Ectodermal cell (in vitro differentiated cells): ENCODE measurements around the gene TBX22. TPM values are rescaled to one million over a fixed set of nuclear protein-coding genes. Genes with fewer than 3 reads are reported as not detected.
A peak's percentile ranks its signal among the peaks of the same experiment; 100 is the strongest.
"Not testable (repeated sequence)": the region's sequence is repeated elsewhere in the genome, so short reads cannot be mapped to it uniquely, and the experiment has no call there.

Experiments
- H3K27ac ChIP-seq: 2 replicates; pipeline ENCODE4 v1.7.0; 2013; ENCODE audit warnings: mild to moderate bottlenecking, low read depth, low read length; ENCODE audit not compliant: insufficient read depth, poor library complexity, severe bottlenecking
- H3K27me3 ChIP-seq: 2 replicates; pipeline ENCODE4 v1.7.0; 2013; ENCODE audit warnings: mild to moderate bottlenecking, low read length; ENCODE audit not compliant: insufficient read depth, control insufficient read depth, poor library complexity, severe bottlenecking
- H3K36me3 ChIP-seq: one replicate; pipeline ENCODE4 v1.7.0; 2013; ENCODE audit warnings: low read length; ENCODE audit not compliant: control insufficient read depth, insufficient read depth
- H3K4me1 ChIP-seq: one replicate; pipeline ENCODE4 v1.7.0; 2013; ENCODE audit warnings: low read length; ENCODE audit not compliant: control insufficient read depth, insufficient read depth
- H3K4me3 ChIP-seq: 2 replicates; pipeline ENCODE4 v1.7.0; 2013; ENCODE audit warnings: low read depth, low read length, control low read depth; ENCODE audit not compliant: insufficient read depth
- H3K9me3 ChIP-seq: 2 replicates; pipeline ENCODE4 v1.7.0; 2013; ENCODE audit warnings: mild to moderate bottlenecking, low read length, moderate library complexity; ENCODE audit not compliant: control insufficient read depth
- WGBS, 2 experiments: methylation state at CpG; one replicate each; pipeline ENCODE4 v1.1.7; 2013; ENCODE audit warnings: missing lambda C conversion rate in 2 of 2; 5-methylcytosine and 5-hydroxymethylcytosine counted together
- polyA plus RNA-seq, 4 experiments: library from polyadenylated mRNA; stranded (reverse); fragments of 50-300 nt; gene quantifications; one replicate each; pipeline ENCODE4 v1.2.3, GENCODE V29; 2013

Gene TBX22, protein sequence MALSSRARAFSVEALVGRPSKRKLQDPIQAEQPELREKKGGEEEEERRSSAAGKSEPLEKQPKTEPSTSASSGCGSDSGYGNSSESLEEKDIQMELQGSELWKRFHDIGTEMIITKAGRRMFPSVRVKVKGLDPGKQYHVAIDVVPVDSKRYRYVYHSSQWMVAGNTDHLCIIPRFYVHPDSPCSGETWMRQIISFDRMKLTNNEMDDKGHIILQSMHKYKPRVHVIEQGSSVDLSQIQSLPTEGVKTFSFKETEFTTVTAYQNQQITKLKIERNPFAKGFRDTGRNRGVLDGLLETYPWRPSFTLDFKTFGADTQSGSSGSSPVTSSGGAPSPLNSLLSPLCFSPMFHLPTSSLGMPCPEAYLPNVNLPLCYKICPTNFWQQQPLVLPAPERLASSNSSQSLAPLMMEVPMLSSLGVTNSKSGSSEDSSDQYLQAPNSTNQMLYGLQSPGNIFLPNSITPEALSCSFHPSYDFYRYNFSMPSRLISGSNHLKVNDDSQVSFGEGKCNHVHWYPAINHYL
- polyA plus RNA-seq (2013, experiment 1 of 4), result 1.0 TPM
- 0.48 TPM for polyA plus RNA-seq (2013, experiment 2 of 4)
- 0.59 TPM for polyA plus RNA-seq (2013, experiment 3 of 4)
- polyA plus RNA-seq (2013, experiment 4 of 4), result 0.77 TPM

DNA sequence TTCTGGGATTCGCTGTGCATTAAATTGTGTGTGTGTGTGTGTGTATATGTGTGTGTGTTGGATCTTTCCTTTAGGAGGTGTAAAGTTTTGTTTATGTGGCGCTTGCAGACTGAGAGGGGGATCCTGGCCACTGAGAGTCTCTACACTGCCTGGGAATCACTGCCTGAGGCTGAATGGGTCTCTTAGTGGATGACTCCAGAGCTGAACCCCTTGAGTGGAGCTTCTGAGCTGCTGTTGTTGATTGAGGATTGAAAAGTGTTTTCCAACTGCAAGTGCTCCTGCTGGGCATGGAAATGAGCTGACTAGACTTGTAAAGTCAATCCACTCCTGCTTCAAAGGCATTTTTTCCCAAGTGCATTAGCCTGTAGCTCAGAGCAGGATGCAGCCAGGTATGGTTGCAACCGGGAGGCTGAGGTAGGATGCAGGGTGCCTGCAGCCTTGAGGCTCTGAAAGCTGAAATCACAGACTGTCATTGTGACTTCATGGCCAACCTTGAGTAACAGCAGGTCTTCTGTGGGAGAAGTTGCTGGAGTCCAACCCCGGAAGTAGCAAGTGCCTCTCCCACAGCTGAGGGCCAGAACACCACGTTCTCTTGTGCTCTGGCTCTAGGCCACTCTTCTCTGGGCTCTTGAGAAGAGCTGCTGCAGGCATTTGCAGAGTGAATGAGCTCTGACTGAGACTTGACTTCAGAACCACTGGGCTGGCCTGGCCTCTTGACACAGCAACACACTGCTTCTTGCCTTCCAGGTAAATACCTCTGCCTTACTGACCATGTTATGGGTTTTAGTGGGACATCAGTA lies at the start of gene TBX22:
TBX22 (plus strand) TSS at position 613 of the 800 bp plus-strand sequence. CDS start 7,517 bp downstream, outside the sequence.
- Histone ChIP-seq H3K4me1 (no peaks in the 10 kb centered on the region), H3K27ac (no peak within 1 kb of the TSS), H3K36me3 (no peaks in the 10 kb centered on the region), H3K9me3 (no peaks in the 10 kb centered on the region), H3K27me3 (no peaks in the 10 kb centered on the region), H3K4me3 (no peak within 1 kb of the TSS)
- WGBS, 2 experiments, result 69 to 77% methylated on average over 5 of the region's 5 CpGs

DNA sequence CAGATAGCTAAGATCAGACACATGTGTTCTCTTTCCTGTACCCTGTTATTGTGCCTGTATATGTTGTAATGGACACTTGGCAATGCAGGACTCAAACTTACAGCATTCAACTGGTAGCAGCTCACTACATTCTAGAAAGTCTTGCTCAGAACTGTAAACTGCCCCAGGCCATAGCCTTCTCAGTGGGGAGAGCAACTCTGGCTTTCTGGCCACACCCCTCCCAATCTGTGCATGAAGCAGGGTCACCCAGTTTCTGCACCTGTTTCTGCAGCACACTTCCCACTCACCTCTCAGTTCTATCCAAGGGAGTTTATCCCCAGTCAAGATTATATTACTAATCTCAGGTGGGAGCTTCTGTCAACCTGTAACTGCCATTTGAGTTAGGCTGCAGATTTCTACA lies 38.9 kb upstream of the TBX22 start:
- no peaks in the 10 kb centered on the region for H3K4me1 ChIP-seq
- no peaks in the 10 kb centered on the region for H3K27me3 ChIP-seq

DNA sequence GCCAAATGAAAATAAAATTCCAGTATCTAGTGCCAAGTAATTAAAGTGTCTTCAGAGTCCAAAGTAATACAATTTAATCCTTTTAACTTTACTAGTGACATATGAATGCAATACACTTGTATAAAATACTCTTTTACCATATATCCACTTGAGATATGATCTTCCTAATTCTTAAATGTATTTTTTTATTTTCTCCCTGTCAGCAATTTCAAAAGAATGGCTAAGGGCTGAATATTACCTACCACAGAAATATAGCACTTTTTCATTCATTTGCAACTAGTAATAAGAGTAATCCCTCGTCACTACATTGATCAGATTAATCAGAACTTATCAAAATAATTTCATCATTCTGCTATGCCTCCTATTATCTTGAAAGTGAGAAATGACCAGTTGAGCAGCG lies 10.1 kb upstream of the TBX22 start:
- H3K4me1 ChIP-seq, result no peaks in the 10 kb centered on the region
- no peak overlapping the region for H3K27ac ChIP-seq
- no peaks in the 10 kb centered on the region for H3K36me3 ChIP-seq
- no peak overlapping the region for H3K4me3 ChIP-seq
- H3K27me3 ChIP-seq, result no peaks in the 10 kb centered on the region
- WGBS, 2 experiments, result 93% methylated on average over 2 of the region's 2 CpGs; no CpG with 5 or more reads in 1 of the 2 experiments
- H3K9me3 ChIP-seq, result no peaks in the 10 kb centered on the region

More for the DNA sequence above, 38.9 kb upstream of the TBX22 start:
- Histone ChIP-seq H3K36me3 (no peaks in the 10 kb centered on the region), H3K4me3 (no peak overlapping the region), H3K9me3 (no peaks in the 10 kb centered on the region), H3K27ac (no peak overlapping the region)

DNA sequence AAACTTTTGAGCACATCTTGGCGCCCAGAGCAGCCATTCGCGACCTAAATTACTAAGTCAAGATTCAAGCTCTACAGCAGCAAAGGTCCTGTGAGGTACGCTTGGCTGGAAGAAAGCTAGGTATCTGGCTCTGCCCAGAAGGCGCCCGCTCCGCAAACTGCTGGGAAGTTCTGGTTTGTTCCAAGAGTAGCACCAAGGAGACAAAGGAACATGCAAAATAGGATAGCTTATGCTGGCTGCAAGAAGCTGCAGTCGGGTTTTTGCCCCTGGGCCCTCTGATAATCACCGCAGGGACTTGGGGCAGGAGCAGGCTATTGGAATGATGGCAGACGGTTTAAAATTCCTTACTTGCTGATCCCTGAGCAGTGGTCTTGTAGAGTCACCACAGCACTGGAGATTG lies 3.0 kb upstream of the TBX22 start:
- Histone ChIP-seq H3K4me1 (no peaks in the 10 kb centered on the region), H3K27ac (no peak overlapping the region), H3K27me3 (no peaks in the 10 kb centered on the region), H3K9me3 (no peaks in the 10 kb centered on the region), H3K4me3 (no peak overlapping the region), H3K36me3 (no peaks in the 10 kb centered on the region)
- 93 to 94% methylated on average over 10 of the region's 10 CpGs for WGBS, 2 experiments

DNA sequence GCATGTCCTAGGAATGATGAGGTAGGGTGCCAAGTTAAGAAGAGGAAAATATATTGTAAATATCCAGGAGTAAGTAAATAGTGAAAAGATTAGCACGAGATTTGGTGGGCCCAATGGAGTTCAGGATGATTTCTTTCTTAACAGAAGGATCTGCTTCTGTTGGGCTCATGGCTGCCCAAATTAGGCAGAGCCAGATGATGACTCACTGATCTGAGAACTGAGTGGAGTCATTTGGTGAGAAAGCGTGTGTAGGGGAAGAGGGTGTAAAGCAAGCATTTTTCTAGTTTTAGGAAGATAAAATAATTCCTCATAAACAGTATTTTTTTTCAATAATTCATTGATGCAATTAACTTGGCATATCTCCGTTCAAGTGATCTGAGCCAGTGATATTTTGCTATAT lies 1.6 kb downstream of the TBX22 start:
- WGBS, 2 experiments, result 85 to 89% methylated on average over 1 of the region's 3 CpGs
- no peak overlapping the region for H3K4me3 ChIP-seq

DNA sequence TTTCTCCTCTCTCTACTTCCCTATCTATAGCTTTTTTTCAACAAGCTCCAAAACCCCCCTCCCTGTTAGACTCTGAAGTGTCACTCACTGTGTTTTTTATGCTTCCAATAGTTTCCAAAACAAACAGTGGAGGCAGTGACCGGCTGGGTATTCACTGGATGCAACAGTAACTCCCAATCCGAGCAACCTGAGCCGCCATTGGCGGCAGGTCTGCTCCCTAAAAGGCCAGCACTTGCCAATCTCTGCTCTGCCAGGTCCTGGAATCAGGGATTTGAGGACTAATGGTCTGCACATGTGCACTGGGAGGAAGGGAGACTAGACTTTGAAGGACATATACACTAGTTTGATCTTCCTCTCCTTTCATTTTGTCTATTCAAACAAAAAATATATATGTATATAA lies 7.1 kb downstream of the TBX22 start:
- H3K36me3 ChIP-seq, result no peaks in the 10 kb centered on the region
- 6 to 7% methylated on average over 4 of the region's 4 CpGs for WGBS, 2 experiments
- H3K4me1 ChIP-seq, result no peaks in the 10 kb centered on the region
- H3K27ac ChIP-seq, result no peak overlapping the region
- no peaks in the 10 kb centered on the region for H3K27me3 ChIP-seq
- no peak overlapping the region for H3K4me3 ChIP-seq
- H3K9me3 ChIP-seq, result no peaks in the 10 kb centered on the region

More for the DNA sequence above, 1.6 kb downstream of the TBX22 start:
- no peak overlapping the region for H3K27ac ChIP-seq
- H3K9me3 ChIP-seq, result no peaks in the 10 kb centered on the region
- no peaks in the 10 kb centered on the region for H3K4me1 ChIP-seq
- no peaks in the 10 kb centered on the region for H3K27me3 ChIP-seq
- H3K36me3 ChIP-seq, result no peaks in the 10 kb centered on the region

DNA sequence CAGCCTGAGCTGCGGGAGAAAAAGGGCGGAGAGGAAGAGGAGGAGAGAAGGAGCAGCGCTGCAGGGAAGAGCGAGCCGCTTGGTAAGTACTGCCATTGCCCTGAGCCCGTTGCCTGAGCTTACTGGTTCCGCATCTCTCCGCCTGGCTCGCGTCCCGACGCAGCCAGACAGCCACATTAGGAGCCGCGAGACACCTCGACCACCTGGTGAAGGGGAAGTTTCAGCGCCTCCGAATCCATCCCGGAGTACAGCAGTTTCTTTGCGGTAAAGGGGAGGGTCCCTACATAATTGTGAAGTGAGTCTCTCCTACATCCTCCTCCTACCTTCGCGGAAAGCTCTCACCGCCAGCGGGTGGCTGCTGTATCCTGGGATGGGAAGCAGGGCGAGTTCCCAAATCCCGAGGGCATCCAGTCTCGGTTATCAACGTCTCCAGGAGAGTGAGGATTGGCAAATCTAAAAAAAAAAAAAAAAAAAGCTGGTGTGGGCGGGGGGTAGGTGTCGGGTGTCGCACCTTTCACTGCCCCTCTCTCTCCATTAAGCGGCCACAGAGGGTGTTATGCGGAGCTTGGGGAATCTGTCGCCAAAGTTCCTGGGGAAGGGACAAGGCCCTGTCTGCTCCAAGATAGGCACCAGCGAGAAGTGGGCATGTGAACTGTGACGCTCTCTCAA lies 7.9 kb downstream of the TBX22 start:
- Histone ChIP-seq H3K4me3 (peak overlapping the region; percentile 45), H3K4me1 (no peaks in the 10 kb centered on the region), H3K36me3 (no peaks in the 10 kb centered on the region), H3K27me3 (no peaks in the 10 kb centered on the region), H3K27ac (no peak overlapping the region), H3K9me3 (no peaks in the 10 kb centered on the region)
- WGBS, 2 experiments, result 2% methylated on average over 26 to 35 of the region's 35 CpGs

DNA sequence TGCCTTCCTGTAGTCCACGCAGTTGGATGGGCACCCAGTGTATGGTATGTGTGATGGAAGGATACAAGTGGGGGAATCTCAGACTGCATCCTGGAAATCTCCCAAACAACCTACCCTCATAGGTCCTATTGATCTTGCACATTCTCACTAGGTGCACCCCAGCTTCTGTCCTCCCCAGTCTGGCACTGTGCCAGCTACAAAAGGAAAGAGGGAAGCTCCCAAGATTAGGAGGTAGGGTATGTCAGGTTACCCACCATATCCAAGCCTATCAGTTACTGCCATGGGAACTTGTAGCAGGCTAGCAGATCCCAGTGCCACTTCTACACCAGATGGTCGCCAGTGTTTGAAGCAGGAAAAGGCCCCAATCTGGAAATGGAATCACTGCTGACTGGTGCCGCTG lies 11.6 kb downstream of the TBX22 start:
- Histone ChIP-seq H3K27ac (no peak overlapping the region), H3K4me3 (no peak overlapping the region), H3K4me1 (no peaks in the 10 kb centered on the region), H3K27me3 (no peaks in the 10 kb centered on the region), H3K36me3 (no peaks in the 10 kb centered on the region), H3K9me3 (no peaks in the 10 kb centered on the region)
- WGBS, 2 experiments, result 90 to 96% methylated on average over 2 to 3 of the region's 3 CpGs

DNA sequence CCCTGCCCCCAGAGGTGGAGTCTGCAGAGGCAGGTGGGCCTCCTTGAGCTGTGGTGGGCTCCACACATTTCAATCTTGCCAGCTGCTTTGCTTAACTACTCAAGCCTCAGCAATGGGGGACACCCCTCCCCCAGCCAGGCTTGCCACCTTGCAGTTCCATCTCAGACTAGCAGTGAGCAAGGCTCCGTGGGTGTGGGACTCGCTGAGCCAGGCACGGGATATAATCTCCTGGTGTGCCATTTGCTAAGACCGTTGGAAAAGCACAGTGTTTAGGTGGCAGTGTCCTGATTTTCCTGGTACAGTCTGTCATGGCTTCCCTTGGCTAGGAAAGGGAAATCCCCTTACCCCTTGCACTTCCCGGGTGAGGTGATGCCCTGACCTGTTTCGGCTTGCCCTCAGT lies 51.6 kb downstream of the TBX22 start:
- H3K9me3 ChIP-seq, H3K4me3 ChIP-seq: not testable (repeated sequence)
- 93 to 96% methylated on average over 6 of the region's 6 CpGs for WGBS, 2 experiments

DNA sequence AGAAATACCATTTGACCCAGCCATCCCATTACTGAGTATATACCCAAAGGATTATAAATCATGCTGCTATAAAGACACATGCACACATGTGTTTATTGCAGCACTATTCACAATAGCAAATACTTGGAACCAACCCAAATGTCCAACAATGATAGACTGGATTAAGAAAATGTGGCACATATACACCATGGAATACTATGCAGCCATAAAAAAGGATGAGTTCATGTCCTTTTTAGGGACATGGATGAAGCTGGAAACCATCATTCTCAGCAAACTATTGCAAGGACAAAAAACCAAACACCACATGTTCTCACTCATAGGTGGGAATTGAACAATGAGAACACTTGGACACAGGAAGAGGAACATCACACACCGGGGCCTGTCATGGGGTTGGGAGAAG lies 61.1 kb downstream of the TBX22 start:
- not testable (repeated sequence) for H3K4me1 ChIP-seq, H3K4me3 ChIP-seq, H3K27ac ChIP-seq, H3K27me3 ChIP-seq, H3K9me3 ChIP-seq, H3K36me3 ChIP-seq
- WGBS, 2 experiments, result 100% methylated on average over 1 of the region's 1 CpG

More for the DNA sequence above, 51.6 kb downstream of the TBX22 start:
- H3K36me3 ChIP-seq, H3K27ac ChIP-seq, H3K4me1 ChIP-seq, H3K27me3 ChIP-seq: not testable (repeated sequence)
